AG04450 (cell line): Measurements from ENCODE around the gene SDSL. TPM values are rescaled to one million over a fixed set of nuclear protein-coding genes. Genes with fewer than 3 reads are reported as not detected.

Experiments
- CTCF ChIA-PET: fragments of 300-600, 350-600 bp; formaldehyde crosslinking; extraction: SDS; loops from one replicate; lab custom pipeline; 2022; ENCODE audit warnings: antibody characterized with exemption, inconsistent platforms; lab: Charles Lee
- POLR2A ChIA-PET: fragments of 350-600 bp; formaldehyde crosslinking; extraction: SDS; loops from one replicate; lab custom pipeline; 2021; ENCODE audit warnings: antibody characterized with exemption, inconsistent platforms; lab: Yijun Ruan, JAX
- DNase-seq: peaks from one replicate; pipeline ENCODE4 v3.0.0-alpha.2; 2011; ENCODE audit warnings: low read depth, low spot score
- H3K27ac ChIP-seq: one replicate; pipeline ENCODE4 v1.5.1; 2012; ENCODE audit warnings: low read depth, low read length, control low read depth
- H3K27me3 ChIP-seq: one replicate; pipeline ENCODE4 v1.6.0; 2012; ENCODE audit warnings: low read length; ENCODE audit not compliant: control insufficient read depth, insufficient read depth
- H3K4me3 ChIP-seq: 2 replicates; pipeline ENCODE4 v1.5.1; 2011; ENCODE audit warnings: mild to moderate bottlenecking, low read depth, low read length, control low read depth
- H3K9me3 ChIP-seq: 2 replicates; pipeline ENCODE4 v1.5.1; 2012; ENCODE audit warnings: low read length; ENCODE audit not compliant: control insufficient read depth, insufficient read depth
- polyA plus RNA-seq: library from polyadenylated mRNA; depleted of rRNA; stranded (reverse); fragments of >200 nt; gene quantifications from 2 replicates; pipeline ENCODE4 v1.2.3, GENCODE V29; 2011
- TF ChIP-seq, protein P1 (sequence below): IDR thresholded peaks from 2 replicates; pipeline ENCODE4 v1.5.1; 2011; ENCODE audit warnings: low read depth, low read length, control low read depth, inconsistent platforms

SDSL gene
- polyA plus RNA-seq, 1 experiment: 10.0 TPM

- CTCF ChIA-PET: no interaction called here
- TF ChIP-seq, protein P1, sequence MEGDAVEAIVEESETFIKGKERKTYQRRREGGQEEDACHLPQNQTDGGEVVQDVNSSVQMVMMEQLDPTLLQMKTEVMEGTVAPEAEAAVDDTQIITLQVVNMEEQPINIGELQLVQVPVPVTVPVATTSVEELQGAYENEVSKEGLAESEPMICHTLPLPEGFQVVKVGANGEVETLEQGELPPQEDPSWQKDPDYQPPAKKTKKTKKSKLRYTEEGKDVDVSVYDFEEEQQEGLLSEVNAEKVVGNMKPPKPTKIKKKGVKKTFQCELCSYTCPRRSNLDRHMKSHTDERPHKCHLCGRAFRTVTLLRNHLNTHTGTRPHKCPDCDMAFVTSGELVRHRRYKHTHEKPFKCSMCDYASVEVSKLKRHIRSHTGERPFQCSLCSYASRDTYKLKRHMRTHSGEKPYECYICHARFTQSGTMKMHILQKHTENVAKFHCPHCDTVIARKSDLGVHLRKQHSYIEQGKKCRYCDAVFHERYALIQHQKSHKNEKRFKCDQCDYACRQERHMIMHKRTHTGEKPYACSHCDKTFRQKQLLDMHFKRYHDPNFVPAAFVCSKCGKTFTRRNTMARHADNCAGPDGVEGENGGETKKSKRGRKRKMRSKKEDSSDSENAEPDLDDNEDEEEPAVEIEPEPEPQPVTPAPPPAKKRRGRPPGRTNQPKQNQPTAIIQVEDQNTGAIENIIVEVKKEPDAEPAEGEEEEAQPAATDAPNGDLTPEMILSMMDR: no peak
- no peak for DNase-seq
- Histone ChIP-seq H3K27me3 (no peaks in the 10 kb centered on the region), H3K27ac (no peak overlapping the region), H3K9me3 (peaks cover 5% of the 10 kb centered on the region; the same call in 1 of the 2 replicates), H3K4me3 (no peak overlapping the region)
- POLR2A ChIA-PET: no interaction called here
Observed at GRCh38 chr12:113391145-113391544, 31.0 kb upstream of the SDSL start.

- TF ChIP-seq, protein P1: no peak
- DNase-seq: no peak
- Histone ChIP-seq H3K9me3 (peaks cover 5% of the 10 kb centered on the region; the same call in 1 of the 2 replicates), H3K27ac (no peak overlapping the region), H3K27me3 (no peaks in the 10 kb centered on the region), H3K4me3 (no peak overlapping the region)
- POLR2A ChIA-PET: no interaction called here
- CTCF ChIA-PET: no interaction called here
Observed at GRCh38 chr12:113391650-113392337, 30.4 kb upstream of the SDSL start.

GRCh38 chr12:113392520-113392919 is 29.7 kb upstream of the SDSL start:
- Histone ChIP-seq H3K27ac (no peak overlapping the region), H3K4me3 (no peak overlapping the region), H3K9me3 (peaks cover 5% of the 10 kb centered on the region; the same call in 1 of the 2 replicates), H3K27me3 (peaks cover 5% of the 10 kb centered on the region)
- TF ChIP-seq, protein P1: no peak
- CTCF ChIA-PET: no interaction called here
- POLR2A ChIA-PET: no interaction called here
- no peak for DNase-seq

- no peak overlapping the region for H3K27ac ChIP-seq
- TF ChIP-seq, protein P1: no peak
- no peak overlapping the region for H3K4me3 ChIP-seq
- ChIA-PET POLR2A (no interaction called here), CTCF (no interaction called here)
- DNase-seq: no peak
- peaks cover 7% of the 10 kb centered on the region for H3K27me3 ChIP-seq
- peaks cover 5% of the 10 kb centered on the region; the same call in 1 of the 2 replicates for H3K9me3 ChIP-seq
Observed at GRCh38 chr12:113392988-113393579, 29.1 kb upstream of the SDSL start.

- CTCF ChIA-PET: interaction anchor here (1.8 kb wide), 1 partner anchor 32 kb away, joined by 7 read pairs; no protein-coding TSS in a partner anchor
- no peak for DNase-seq
- Histone ChIP-seq H3K4me3 (no peak overlapping the region), H3K27ac (no peak overlapping the region), H3K27me3 (peaks cover 7% of the 10 kb centered on the region), H3K9me3 (peaks cover 5% of the 10 kb centered on the region; the same call in 1 of the 2 replicates)
- POLR2A ChIA-PET: no interaction called here
- TF ChIP-seq, protein P1: no peak
Observed at GRCh38 chr12:113393749-113394148, 28.4 kb upstream of the SDSL start.
